SU-DHL-6 (cell line): ENCODE data around the gene TPRA1.

Experiments used
- H2AFZ ChIP-seq: fragments of 200-600 bp; sonication (generic); 2 replicates; pipeline ENCODE4 v1.6.1; 2014; ENCODE audit warnings: low read depth, mild to moderate bottlenecking, moderate library complexity, mixed read lengths, antibody characterized with exemption, low read length; ENCODE audit not compliant: severe bottlenecking
- H3F3A ChIP-seq: fragments of 200-600 bp; shearing (Covaris generic); 2 replicates; pipeline ENCODE4 v1.6.0; 2016; ENCODE audit warnings: antibody characterized with exemption, mild to moderate bottlenecking; ENCODE audit not compliant: insufficient read depth
- H3K27ac ChIP-seq: fragments of 200-600 bp; sonication (generic); 2 replicates; pipeline ENCODE4 v1.5.1; 2016; ENCODE audit warnings: low read depth, mild to moderate bottlenecking, low read length, moderate library complexity, mixed read lengths
- H3K27me3 ChIP-seq: fragments of 200-600 bp; sonication (generic), shearing (Covaris generic); 2 replicates; pipeline ENCODE4 v1.6.0; 2014; ENCODE audit warnings: mild to moderate bottlenecking, low read length
- H3K36me3 ChIP-seq: fragments of 200-600 bp; sonication (generic); 2 replicates; pipeline ENCODE4 v1.6.1; 2014; ENCODE audit warnings: mild to moderate bottlenecking, low read length, mixed read lengths
- H3K4me2 ChIP-seq: fragments of 300-600, 200-600 bp; shearing (Covaris generic), sonication (generic); 2 replicates; pipeline ENCODE4 v1.6.0; 2014; ENCODE audit warnings: low read length, low read depth, mild to moderate bottlenecking; ENCODE audit not compliant: poor library complexity, severe bottlenecking
- H3K4me3 ChIP-seq: fragments of 200-600 bp; sonication (generic); 2 replicates; pipeline ENCODE4 v1.5.1; 2014; ENCODE audit warnings: antibody characterized with exemption, low read length, mild to moderate bottlenecking, mixed read lengths; ENCODE audit not compliant: insufficient read depth, poor library complexity, severe bottlenecking
- H3K79me2 ChIP-seq: fragments of 200-600 bp; sonication (generic); 2 replicates; pipeline ENCODE4 v1.6.1; 2014; ENCODE audit warnings: mild to moderate bottlenecking, low read length, moderate library complexity; ENCODE audit not compliant: insufficient read depth
- H3K9ac ChIP-seq: fragments of 200-600 bp; sonication (generic); 2 replicates; pipeline ENCODE4 v1.7.0; 2014; ENCODE audit warnings: mild to moderate bottlenecking, low read length
- H3K9me2 ChIP-seq: fragments of 200-600 bp; sonication (generic); replicated peaks from 2 replicates; pipeline ENCODE4 v1.6.1; 2014; ENCODE audit warnings: low read length; ENCODE audit not compliant: insufficient read depth
- H3K9me3 ChIP-seq: fragments of 200-600 bp; sonication (generic); 2 replicates; pipeline ENCODE4 v1.6.1; 2014; ENCODE audit warnings: low read length, mixed read lengths; ENCODE audit not compliant: insufficient read depth
- H4K20me1 ChIP-seq: fragments of 200-600 bp; sonication (generic); 2 replicates; pipeline ENCODE4 v1.6.1; 2014; ENCODE audit warnings: low read depth, mild to moderate bottlenecking, antibody characterized with exemption, low read length, moderate library complexity, mixed read lengths
- EZH2phosphoT487 ChIP-seq: fragments of 200-600 bp; sonication (generic), shearing (Covaris generic); conservative IDR thresholded peaks from 2 replicates; pipeline ENCODE4 v1.6.1; 2018; ENCODE audit warnings: mild to moderate bottlenecking, antibody characterized with exemption, low read length, moderate library complexity, mixed read lengths
- TF ChIP-seq, protein P1 (sequence below): fragments of 200-600 bp; sonication (generic); IDR thresholded peaks from one replicate; pipeline ENCODE4 v1.5.1; 2017; ENCODE audit warnings: antibody characterized with exemption, mild to moderate bottlenecking, low read length, moderate library complexity; ENCODE audit not compliant: insufficient read depth, poor library complexity, severe bottlenecking

The TPRA1 gene

DNA sequence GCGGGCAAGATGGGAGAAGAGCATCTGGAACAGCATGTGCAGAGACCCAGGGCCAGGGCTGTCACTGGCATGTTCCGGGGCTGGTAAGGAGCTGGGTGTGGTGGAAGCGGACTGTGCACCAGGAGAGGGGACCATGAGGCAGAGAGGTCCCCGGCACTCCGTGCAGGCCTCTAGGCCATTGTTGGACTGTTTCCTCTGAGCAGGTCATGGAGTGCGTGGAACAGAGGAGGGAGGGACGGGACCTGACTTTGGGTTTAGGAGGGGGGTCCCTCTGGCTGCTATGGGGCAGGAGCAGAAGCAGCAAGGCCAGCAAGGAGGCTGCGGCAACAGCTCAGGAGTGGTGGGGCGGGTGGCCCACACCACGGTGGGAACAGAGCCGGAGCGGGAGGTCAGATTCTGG is 47.1 kb downstream of the TPRA1 start:
- no peak overlapping the region for H3K27ac ChIP-seq
- no peak overlapping the region for H2AFZ ChIP-seq
- H3K9me2 ChIP-seq = no peaks in the 10 kb centered on the region
- H3K4me2 ChIP-seq = no peak overlapping the region
- H3K4me3 ChIP-seq = no peak overlapping the region
- H3K36me3 ChIP-seq = no peaks in the 10 kb centered on the region
- H3K27me3 ChIP-seq = no peaks in the 10 kb centered on the region
- H3K79me2 ChIP-seq = no peaks in the 10 kb centered on the region
- no peak overlapping the region for H3K9ac ChIP-seq
- TF ChIP-seq, protein P1, sequence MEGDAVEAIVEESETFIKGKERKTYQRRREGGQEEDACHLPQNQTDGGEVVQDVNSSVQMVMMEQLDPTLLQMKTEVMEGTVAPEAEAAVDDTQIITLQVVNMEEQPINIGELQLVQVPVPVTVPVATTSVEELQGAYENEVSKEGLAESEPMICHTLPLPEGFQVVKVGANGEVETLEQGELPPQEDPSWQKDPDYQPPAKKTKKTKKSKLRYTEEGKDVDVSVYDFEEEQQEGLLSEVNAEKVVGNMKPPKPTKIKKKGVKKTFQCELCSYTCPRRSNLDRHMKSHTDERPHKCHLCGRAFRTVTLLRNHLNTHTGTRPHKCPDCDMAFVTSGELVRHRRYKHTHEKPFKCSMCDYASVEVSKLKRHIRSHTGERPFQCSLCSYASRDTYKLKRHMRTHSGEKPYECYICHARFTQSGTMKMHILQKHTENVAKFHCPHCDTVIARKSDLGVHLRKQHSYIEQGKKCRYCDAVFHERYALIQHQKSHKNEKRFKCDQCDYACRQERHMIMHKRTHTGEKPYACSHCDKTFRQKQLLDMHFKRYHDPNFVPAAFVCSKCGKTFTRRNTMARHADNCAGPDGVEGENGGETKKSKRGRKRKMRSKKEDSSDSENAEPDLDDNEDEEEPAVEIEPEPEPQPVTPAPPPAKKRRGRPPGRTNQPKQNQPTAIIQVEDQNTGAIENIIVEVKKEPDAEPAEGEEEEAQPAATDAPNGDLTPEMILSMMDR = no peak
- TF ChIP-seq EZH2phosphoT487 = no peak
- H4K20me1 ChIP-seq = no peaks in the 10 kb centered on the region
- H3K9me3 ChIP-seq = no peaks in the 10 kb centered on the region
- H3F3A ChIP-seq = no peaks in the 10 kb centered on the region

DNA sequence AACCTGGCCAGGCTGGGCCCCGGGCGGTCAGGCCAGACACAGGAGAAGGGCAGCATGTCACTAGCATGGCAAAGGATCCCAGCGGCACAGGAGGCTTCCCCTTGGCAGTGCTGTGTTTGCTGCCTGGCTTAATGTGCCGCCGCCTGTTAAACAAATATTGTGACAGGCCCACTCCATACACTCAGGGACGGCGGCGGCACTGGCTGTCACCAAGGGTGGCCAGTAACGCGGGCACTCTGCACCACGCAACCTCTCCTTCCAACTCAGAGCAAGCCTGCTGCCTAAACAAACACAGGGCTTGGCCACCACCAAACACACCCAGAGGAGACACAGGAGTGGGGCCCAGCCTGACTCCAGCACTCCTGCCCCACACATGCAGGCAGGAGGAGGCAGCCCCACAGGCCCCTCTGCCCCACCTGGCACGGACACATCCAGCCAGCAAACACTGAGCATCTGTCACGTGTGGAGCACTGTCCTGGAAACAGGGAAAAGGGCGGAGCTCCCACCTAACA is 48.0 kb downstream of the TPRA1 start:
- H3K79me2 ChIP-seq = no peaks in the 10 kb centered on the region
- H2AFZ ChIP-seq = no peak overlapping the region
- no peak overlapping the region for H3K4me2 ChIP-seq
- H3K4me3 ChIP-seq = no peak overlapping the region
- H3K9me3 ChIP-seq = no peaks in the 10 kb centered on the region
- H3K27me3 ChIP-seq = no peaks in the 10 kb centered on the region
- no peaks in the 10 kb centered on the region for H3K9me2 ChIP-seq
- H3K36me3 ChIP-seq = no peaks in the 10 kb centered on the region
- no peak overlapping the region for H3K9ac ChIP-seq
- H4K20me1 ChIP-seq = no peaks in the 10 kb centered on the region
- H3K27ac ChIP-seq = no peak overlapping the region
- H3F3A ChIP-seq = no peaks in the 10 kb centered on the region
- TF ChIP-seq, protein P1 = no peak
- TF ChIP-seq EZH2phosphoT487 = no peak

DNA sequence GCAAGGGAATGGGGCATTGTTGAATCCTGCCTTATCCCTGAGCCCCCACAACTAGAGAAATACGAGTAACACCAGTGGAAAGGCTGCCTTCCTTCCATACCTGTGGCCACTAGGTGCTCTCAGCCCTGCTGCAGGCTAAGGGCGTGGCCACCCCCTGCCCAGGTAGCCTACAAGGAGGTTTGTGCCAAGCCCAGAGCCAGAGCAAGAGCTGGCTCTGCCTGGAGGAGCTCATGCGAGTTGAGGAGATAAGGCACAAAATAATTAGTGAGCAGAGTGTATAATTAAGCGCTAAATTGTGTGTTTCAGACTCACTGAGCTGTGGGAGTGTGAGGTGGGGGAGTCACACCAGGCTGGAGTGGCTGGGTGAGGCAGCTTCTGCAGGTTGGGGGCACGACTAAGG is 49.2 kb downstream of the TPRA1 start:
- Histone ChIP-seq H2AFZ (no peak overlapping the region), H3K9ac (no peak overlapping the region), H3K9me3 (no peaks in the 10 kb centered on the region), H3K79me2 (no peaks in the 10 kb centered on the region), H3K36me3 (no peaks in the 10 kb centered on the region), H3K27me3 (no peaks in the 10 kb centered on the region), H3K4me3 (no peak overlapping the region), H3F3A (no peaks in the 10 kb centered on the region), H3K4me2 (no peak overlapping the region), H4K20me1 (no peaks in the 10 kb centered on the region), H3K9me2 (no peaks in the 10 kb centered on the region), H3K27ac (no peak overlapping the region)
- TF ChIP-seq, protein P1 = no peak
- no peak for TF ChIP-seq EZH2phosphoT487
